Globus pallidus (tissue), 1 donor: ENCODE measurements around the gene PPP1R2C.

Experiments used
- DNase-seq: peaks from one replicate; pipeline ENCODE4 v3.0.0-alpha.2; 2015; ENCODE audit warnings: low spot score

Gene PPP1R2C

DNA sequence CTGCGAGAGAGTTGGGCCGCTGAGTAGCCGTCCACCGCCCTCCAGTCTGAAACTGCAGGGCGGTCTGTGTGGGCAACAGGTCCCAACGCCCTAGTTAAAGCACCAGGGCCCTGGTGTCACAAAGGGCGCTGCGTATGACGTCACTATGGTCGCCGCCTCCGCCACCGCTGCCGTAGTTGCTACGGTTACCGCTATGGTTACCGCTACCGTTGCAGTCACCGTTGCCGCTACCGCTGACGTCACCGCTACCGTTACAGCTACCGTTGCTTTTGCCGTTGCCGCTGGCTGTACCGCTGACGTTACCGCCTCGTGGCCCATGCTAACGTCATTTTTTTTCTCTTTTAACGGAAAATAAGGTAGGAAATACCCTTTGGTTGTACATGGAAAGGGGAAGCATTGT lies at the start of gene PPP1R2C:
TSS of gene PPP1R2C (minus strand) at position 68 of the 400 bp plus-strand sequence. CDS start 84 bp downstream, outside the sequence.
- no peak for DNase-seq

- DNase-seq = no peak
Observed at GRCh38 chrX:42825201-42825600, 47.2 kb upstream of the PPP1R2C start.

DNA sequence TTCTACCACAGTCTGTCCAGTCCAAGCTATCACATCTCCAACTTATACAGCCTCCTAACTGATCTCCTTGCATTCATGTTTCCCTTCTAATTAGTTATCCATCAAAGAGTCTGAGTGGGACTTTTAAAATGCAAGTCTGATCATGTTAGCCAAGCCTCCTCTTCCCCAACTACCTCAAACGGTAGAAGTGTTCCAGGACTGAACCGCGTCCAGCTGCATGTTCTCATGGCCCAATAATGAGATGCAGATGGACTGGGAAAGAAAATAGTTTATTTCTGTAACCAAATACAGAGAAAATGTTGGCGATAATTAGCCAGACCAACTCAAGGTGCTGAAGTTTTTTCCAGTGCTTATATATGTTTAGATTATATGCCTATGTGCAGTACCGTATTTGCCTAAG lies 46.6 kb upstream of the PPP1R2C start:
- DNase-seq = no peak

DNA sequence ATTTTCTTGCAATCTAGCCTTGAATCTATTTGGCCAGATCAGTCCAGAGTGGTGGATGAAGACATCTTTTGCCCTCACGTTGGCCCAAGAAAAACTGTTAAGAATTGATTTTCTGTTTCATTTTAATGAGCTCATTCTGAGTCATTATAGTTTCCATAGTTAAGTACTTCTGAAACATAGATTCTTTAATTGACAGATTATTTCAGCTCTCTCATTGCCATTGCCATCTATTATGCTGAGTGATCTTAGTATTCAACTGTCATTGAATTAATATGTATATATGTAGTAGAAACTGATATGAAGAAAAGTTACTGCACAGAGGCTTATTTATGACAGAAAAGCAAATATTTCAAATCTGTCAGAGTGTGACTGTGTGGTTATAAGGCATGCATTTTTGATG lies 45.5 kb upstream of the PPP1R2C start:
- DNase-seq = no peak

DNA sequence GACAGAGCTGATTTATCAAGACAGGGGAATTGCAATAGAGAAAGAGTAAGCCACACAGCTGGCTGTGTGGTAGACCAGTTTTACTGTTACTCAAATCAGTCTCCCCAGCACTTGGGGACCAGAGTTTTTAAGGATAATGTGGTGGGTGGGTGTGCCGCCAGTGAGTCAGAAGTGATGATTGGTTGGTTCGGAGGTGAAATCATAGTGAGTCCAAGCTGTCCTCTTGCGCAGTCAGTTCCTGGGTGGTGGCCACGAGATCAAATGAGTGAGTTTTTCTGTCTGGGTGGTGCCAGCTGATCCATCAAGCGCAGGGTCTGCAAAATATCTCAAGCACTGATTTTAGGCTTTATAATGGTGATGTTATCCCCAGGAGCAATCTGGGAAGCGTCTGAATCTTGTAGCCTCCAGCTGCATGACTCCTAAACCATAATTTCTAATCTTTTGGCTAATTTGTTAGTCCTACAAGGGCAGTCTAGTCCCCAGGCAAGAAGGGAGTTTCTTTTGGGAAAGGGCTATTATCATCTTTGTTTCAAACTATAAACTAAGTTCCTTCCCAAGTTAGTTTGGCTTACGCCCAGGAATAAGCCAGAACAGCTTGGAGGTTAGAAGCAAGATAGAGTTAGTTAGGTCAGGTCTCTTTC lies 44.0 kb upstream of the PPP1R2C start:
- DNase-seq = no peak

DNA sequence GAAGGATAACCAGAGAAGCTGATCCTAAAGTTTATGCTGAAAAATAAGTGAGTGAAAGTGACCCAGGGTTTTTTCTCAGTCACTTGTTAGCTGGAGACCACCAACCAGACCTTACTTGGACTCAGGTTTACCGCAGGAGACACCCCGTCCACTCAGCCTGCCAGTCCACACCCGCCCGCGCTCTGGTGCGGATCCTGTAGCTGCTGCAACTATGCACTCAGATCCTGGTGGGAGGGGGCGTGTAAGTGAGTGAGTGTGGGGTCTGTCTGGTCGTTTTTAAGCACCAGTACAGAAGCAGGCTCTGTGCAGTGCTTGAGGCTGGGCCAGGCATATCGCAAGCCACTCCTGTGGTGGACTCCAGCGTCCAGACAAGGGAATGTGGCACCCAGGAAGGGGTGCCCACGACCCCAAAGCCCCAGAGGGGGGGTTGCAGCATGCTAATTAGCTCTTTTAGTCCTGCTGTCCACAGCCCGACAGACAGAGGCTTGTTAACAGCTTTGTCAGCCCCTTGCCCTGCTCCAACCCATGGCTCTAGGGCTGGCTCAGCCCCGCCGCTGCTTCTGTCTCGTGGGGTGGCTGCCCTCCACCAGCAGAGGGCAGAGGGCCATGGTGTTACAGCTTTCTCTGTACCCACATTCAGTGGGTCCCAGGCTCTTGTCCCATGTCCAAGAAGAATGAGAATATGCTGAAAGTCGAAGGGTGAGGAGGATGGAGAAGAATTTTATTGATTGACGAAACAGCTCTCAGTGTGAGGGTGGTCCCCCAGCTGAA lies 40.4 kb upstream of the PPP1R2C start:
- DNase-seq = no peak

DNA sequence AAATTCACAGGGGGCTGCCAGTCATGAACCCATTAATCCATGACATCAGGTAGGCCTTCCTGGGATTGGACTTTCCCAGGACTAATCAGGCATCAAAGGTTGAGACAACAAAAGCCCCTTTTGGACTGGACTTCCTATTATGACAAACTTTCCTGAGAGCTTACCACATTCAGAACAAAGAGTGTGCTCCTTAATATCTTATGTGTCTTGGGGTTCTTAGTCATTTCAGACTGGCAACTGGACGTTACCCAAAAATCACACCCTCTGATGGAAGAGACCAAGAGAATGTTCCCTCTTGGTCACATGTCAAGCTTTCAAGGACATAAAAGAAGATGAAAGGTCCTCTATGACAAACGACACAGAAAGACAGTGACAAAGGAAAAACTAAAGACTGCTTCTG lies 31.6 kb upstream of the PPP1R2C start:
- no peak for DNase-seq

GRCh38 chrX:42807393-42807792 lies 29.4 kb upstream of the PPP1R2C start:
- no peak for DNase-seq

DNA sequence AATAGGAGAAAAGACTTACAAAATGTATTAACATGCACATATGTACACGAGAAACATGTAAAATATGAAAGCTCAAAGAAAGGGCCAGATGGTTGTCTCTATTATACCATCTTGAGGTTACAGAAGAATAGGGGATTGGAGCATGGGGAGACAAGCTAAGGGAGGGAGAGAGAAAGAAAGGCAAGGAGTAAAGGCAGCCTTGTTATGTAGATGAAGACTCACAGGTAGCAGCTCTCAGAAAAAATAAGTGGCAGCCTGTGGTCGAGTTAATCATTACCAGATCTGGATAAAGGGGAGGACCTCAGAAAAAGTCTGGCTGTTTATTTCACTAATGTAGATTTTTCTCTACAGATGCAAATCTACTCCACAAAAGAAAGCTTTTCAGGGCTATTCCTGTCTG lies 26.6 kb upstream of the PPP1R2C start:
- DNase-seq = no peak

- no peak for DNase-seq
Observed at GRCh38 chrX:42803320-42803719, 25.4 kb upstream of the PPP1R2C start.

- no peak for DNase-seq
Observed at GRCh38 chrX:42797651-42798269, 19.8 kb upstream of the PPP1R2C start.

DNA sequence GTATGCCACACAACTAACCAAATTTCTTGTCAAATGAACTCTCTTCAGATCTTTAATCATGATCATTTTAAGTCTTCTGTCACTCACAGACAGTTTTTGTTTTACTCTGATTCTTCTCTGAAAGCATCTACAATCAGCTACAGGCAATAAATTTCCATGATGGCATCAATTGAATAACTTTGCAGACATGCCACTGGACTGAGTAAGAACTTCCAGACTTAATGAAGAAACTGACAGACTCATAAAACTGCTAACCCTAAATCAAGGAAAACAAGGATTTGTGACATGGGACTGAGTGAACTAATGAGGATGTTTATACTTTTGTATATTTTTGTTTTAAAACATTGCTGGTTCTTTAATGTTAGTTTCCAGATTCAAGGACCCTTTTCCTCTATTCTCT lies 5.5 kb upstream of the PPP1R2C start:
- DNase-seq = no peak

DNA sequence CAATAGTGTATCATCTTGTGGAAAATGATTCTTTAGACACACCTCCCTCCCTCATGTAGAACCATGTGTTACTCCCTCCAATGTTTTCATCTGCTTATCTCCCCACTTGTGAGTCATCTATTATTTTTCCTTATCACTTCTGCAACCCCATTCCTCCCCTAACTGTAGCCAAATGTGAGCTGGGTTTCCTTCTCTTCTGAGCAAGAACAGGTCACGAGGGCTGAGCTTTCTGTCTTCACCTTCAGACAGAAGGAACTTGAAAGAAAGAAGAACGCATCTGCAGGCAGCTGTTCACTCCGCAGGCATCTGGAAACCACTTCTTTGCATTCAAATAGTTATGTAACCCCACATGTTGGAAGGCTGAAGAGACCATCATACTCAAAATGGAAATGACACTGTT lies 1.8 kb downstream of the PPP1R2C start:
- DNase-seq = no peak

GRCh38 chrX:42772874-42773273 lies 5.1 kb downstream of the PPP1R2C start:
- no peak for DNase-seq

DNA sequence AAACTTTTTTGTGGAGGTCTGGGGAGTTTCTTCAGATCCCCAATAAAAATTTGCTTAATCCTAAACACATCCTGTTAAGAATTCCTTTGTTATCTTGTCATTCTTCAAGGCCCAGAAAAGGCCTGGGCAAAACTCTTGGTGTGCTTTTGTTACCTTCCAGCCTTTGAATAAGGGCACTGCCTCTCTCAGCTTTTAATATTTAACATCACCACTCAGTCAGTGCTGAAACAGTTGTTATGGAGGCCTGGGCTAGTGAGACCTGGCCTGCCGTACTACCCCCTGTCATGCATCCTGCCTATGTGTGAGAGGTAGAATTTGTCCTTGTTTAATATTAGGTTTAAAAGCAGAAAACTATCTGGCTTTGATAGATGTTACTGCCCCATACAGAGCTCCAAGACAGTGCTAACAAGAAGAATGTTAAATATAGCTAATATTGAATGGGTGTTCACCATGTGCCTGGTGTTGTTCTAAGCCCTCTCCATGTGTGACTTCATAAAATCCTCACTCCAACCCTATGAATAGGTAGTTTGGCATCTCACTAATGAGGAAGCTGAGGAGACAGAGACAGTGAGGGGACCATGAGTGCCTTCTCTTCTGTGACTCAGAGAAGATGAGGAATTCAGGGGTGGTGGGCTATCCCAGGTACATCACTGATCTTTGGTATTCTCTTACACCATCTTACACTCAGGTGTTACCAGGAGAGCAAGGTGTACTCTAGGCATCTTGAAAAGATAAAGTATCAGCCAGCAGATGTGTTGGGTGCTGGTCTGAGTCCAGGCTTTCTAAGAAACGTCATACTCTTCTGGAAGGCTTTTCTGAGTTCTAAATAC lies 6.2 kb downstream of the PPP1R2C start:
- no peak for DNase-seq

DNA sequence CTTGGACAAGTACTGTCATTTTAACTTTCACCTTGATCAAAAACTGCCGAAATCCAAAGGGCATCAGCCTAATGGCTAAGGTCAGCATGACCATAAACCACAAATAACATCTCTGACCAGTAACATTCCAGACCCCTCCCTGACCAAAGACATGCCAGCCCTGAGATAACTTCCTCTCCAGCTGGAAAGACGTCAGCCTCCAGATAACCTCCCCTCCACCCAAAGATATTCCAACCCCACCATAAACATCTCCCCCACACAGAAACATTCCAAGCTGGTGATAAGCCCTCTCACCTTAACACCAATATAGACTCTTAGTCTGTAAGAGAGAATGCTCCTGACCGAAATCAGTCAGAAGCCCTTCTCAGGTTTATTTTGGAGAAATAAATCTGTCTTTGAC lies 7.4 kb downstream of the PPP1R2C start:
- DNase-seq = no peak

DNA sequence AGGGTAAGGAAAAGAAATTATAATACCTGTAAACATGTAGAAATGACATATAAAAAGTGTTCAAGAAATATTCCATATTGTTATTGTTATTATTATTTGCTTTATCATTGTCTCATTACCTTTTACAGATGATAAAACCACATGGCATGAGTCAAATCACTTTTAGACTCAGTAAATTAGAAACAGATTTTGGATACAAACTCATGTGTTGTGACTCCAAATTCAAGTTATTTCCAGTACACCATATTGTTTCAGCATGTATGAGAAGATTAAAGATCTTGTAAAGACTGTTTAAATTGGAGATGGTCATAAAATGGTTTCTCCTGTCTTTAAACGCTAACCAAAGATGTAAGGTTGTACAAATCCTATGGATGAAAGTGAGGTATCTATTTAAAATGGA lies 18.1 kb downstream of the PPP1R2C start:
- no peak for DNase-seq

GRCh38 chrX:42755815-42756214 lies 22.1 kb downstream of the PPP1R2C start:
- no peak for DNase-seq

DNA sequence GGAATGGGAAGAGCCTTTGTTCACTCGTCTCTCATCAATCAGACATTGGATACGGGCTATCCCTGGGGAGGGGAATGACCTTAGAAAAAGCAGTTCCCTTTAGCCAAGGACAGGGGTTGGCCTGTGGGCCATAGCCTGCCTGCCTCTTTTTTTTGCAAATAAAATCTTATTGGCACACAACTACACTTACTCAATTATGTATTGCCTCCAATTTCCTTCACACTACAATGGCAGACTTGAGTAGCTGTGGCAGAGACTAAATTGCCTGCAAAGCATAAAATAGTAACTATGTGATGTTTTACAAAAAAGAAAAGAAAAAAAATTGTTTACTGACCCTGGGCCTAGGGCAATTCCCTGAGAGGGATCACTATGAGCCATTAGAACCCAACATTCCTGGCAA lies 23.4 kb downstream of the PPP1R2C start:
- no peak for DNase-seq

- DNase-seq = no peak
Observed at GRCh38 chrX:42754115-42754514, 23.8 kb downstream of the PPP1R2C start.

DNA sequence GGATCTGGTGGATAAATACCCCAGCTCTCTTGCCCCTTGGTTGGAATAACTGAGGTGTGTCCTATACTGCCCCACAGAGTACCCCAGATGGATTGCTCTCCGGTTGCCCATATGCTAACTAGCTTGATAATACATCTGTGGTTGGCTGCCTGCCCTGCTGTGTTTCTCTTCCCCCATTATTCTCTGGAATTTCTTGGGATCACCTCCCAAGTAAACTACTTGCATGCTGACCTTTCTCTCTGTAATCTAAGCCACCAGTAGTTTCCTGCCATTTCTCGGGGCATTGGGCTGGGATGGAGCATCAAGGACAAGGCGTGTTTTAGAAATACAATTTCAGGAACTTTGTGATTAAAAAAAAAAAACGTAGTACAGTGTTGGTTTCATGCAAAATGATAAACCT lies 25.2 kb downstream of the PPP1R2C start:
- DNase-seq = no peak

- DNase-seq = no peak
Observed at GRCh38 chrX:42751573-42751972, 26.4 kb downstream of the PPP1R2C start.
